T-helper 1 cell treated with Interleukin-12 subunit alpha and Interleukin-12 subunit beta and Interleukin-4 antibody, amounts not matched to agents 30 μg/mL and 1 μg/mL, for 36 hours (primary cell): ENCODE results near the gene CDH26.

Experiments used
- H3K27ac Mint-ChIP-seq: one replicate; pipeline ENCODE4 v1.8.0; 2021; ENCODE audit warnings: mild to moderate bottlenecking, mixed read lengths
- H3K27me3 Mint-ChIP-seq: one replicate; pipeline ENCODE4 v1.8.0; 2021; ENCODE audit warnings: low read depth, mixed read lengths
- H3K36me3 Mint-ChIP-seq: one replicate; pipeline ENCODE4 v1.8.0; 2021; ENCODE audit warnings: low read depth, mixed read lengths
- H3K4me1 Mint-ChIP-seq: one replicate; pipeline ENCODE4 v1.8.0; 2021; ENCODE audit warnings: low read depth, mixed read lengths
- H3K4me3 Mint-ChIP-seq: one replicate; pipeline ENCODE4 v1.8.0; 2021; ENCODE audit warnings: mild to moderate bottlenecking, moderate library complexity, mixed read lengths
- H3K9me3 Mint-ChIP-seq: one replicate; pipeline ENCODE4 v1.8.0; 2021; ENCODE audit warnings: mixed read lengths

The CDH26 gene

GRCh38 chr20:59985864-59986263 is 27.6 kb downstream of the CDH26 start:
- H3K4me1 Mint-ChIP-seq: no peaks in the 10 kb centered on the region
- H3K27me3 Mint-ChIP-seq: no peaks in the 10 kb centered on the region
- H3K4me3 Mint-ChIP-seq: no peak overlapping the region
- H3K9me3 Mint-ChIP-seq: no peaks in the 10 kb centered on the region
- no peak overlapping the region for H3K27ac Mint-ChIP-seq
- no peaks in the 10 kb centered on the region for H3K36me3 Mint-ChIP-seq

GRCh38 chr20:59987135-59987534 is 28.9 kb downstream of the CDH26 start:
- Mint-ChIP-seq H3K9me3 (no peaks in the 10 kb centered on the region), H3K27me3 (no peaks in the 10 kb centered on the region), H3K27ac (no peak overlapping the region)

GRCh38 chr20:59988141-59988540 is 29.9 kb downstream of the CDH26 start:
- Mint-ChIP-seq H3K27me3 (no peaks in the 10 kb centered on the region), H3K36me3 (no peaks in the 10 kb centered on the region), H3K4me1 (no peaks in the 10 kb centered on the region), H3K27ac (no peak overlapping the region), H3K9me3 (no peaks in the 10 kb centered on the region), H3K4me3 (no peak overlapping the region)

More at GRCh38 chr20:59987135-59987534, 28.9 kb downstream of the CDH26 start:
- Mint-ChIP-seq H3K4me3 (no peak overlapping the region), H3K4me1 (no peaks in the 10 kb centered on the region), H3K36me3 (no peaks in the 10 kb centered on the region)

- Mint-ChIP-seq H3K4me1 (peaks cover 2% of the 10 kb centered on the region), H3K9me3 (no peaks in the 10 kb centered on the region), H3K36me3 (no peaks in the 10 kb centered on the region), H3K4me3 (no peak overlapping the region), H3K27me3 (no peaks in the 10 kb centered on the region), H3K27ac (no peak overlapping the region)
Measured at GRCh38 chr20:59992526-59993084, 34.4 kb downstream of the CDH26 start.

- H3K27ac Mint-ChIP-seq: no peak overlapping the region
- peaks cover 2% of the 10 kb centered on the region for H3K4me1 Mint-ChIP-seq
- H3K27me3 Mint-ChIP-seq: no peaks in the 10 kb centered on the region
- no peak overlapping the region for H3K4me3 Mint-ChIP-seq
- H3K9me3 Mint-ChIP-seq: no peaks in the 10 kb centered on the region
- no peaks in the 10 kb centered on the region for H3K36me3 Mint-ChIP-seq
Measured at GRCh38 chr20:59993736-59994430, 35.7 kb downstream of the CDH26 start.

- H3K27me3 Mint-ChIP-seq: no peaks in the 10 kb centered on the region
- no peaks in the 10 kb centered on the region for H3K9me3 Mint-ChIP-seq
- H3K27ac Mint-ChIP-seq: no peak overlapping the region
- H3K36me3 Mint-ChIP-seq: no peaks in the 10 kb centered on the region
- H3K4me1 Mint-ChIP-seq: peaks cover 2% of the 10 kb centered on the region
- no peak overlapping the region for H3K4me3 Mint-ChIP-seq
Measured at GRCh38 chr20:59994697-59995122, 36.5 kb downstream of the CDH26 start.

GRCh38 chr20:59996108-59996507 is 37.9 kb downstream of the CDH26 start:
- no peaks in the 10 kb centered on the region for H3K36me3 Mint-ChIP-seq
- no peaks in the 10 kb centered on the region for H3K27me3 Mint-ChIP-seq
- no peak overlapping the region for H3K4me3 Mint-ChIP-seq
- no peaks in the 10 kb centered on the region for H3K9me3 Mint-ChIP-seq
- H3K4me1 Mint-ChIP-seq: peaks cover 2% of the 10 kb centered on the region
- H3K27ac Mint-ChIP-seq: no peak overlapping the region

GRCh38 chr20:59997896-59998295 is 39.7 kb downstream of the CDH26 start:
- Mint-ChIP-seq H3K36me3 (no peaks in the 10 kb centered on the region), H3K4me1 (peaks cover 2% of the 10 kb centered on the region), H3K9me3 (no peaks in the 10 kb centered on the region), H3K4me3 (no peak overlapping the region), H3K27ac (no peak overlapping the region), H3K27me3 (no peaks in the 10 kb centered on the region)

- Mint-ChIP-seq H3K4me1 (no peaks in the 10 kb centered on the region), H3K36me3 (no peaks in the 10 kb centered on the region), H3K27ac (no peak overlapping the region), H3K27me3 (no peaks in the 10 kb centered on the region), H3K9me3 (no peaks in the 10 kb centered on the region), H3K4me3 (no peak overlapping the region)
Measured at GRCh38 chr20:59999502-59999901, 41.3 kb downstream of the CDH26 start.

GRCh38 chr20:60000271-60001042 is 42.2 kb downstream of the CDH26 start:
- Mint-ChIP-seq H3K4me3 (no peak overlapping the region), H3K36me3 (no peaks in the 10 kb centered on the region), H3K27ac (no peak overlapping the region), H3K9me3 (no peaks in the 10 kb centered on the region), H3K4me1 (no peaks in the 10 kb centered on the region), H3K27me3 (no peaks in the 10 kb centered on the region)

- Mint-ChIP-seq H3K36me3 (no peaks in the 10 kb centered on the region), H3K27ac (no peak overlapping the region), H3K4me1 (no peaks in the 10 kb centered on the region), H3K9me3 (no peaks in the 10 kb centered on the region), H3K27me3 (no peaks in the 10 kb centered on the region), H3K4me3 (no peak overlapping the region)
Measured at GRCh38 chr20:60001108-60001507, 42.9 kb downstream of the CDH26 start.

GRCh38 chr20:60003776-60004175 is 45.6 kb downstream of the CDH26 start:
- H3K4me1 Mint-ChIP-seq: peaks cover 5% of the 10 kb centered on the region
- H3K4me3 Mint-ChIP-seq: no peak overlapping the region
- no peaks in the 10 kb centered on the region for H3K36me3 Mint-ChIP-seq
- H3K27me3 Mint-ChIP-seq: no peaks in the 10 kb centered on the region
- no peaks in the 10 kb centered on the region for H3K9me3 Mint-ChIP-seq
- no peak overlapping the region for H3K27ac Mint-ChIP-seq

- H3K4me3 Mint-ChIP-seq: no peak overlapping the region
- H3K4me1 Mint-ChIP-seq: peaks cover 11% of the 10 kb centered on the region
- peaks cover 5% of the 10 kb centered on the region for H3K27me3 Mint-ChIP-seq
- no peaks in the 10 kb centered on the region for H3K9me3 Mint-ChIP-seq
- no peak overlapping the region for H3K27ac Mint-ChIP-seq
- H3K36me3 Mint-ChIP-seq: no peaks in the 10 kb centered on the region
Measured at GRCh38 chr20:60006261-60006660, 48.0 kb downstream of the CDH26 start.

GRCh38 chr20:60007464-60007863 is 49.2 kb downstream of the CDH26 start:
- no peak overlapping the region for H3K27ac Mint-ChIP-seq
- H3K9me3 Mint-ChIP-seq: no peaks in the 10 kb centered on the region
- H3K27me3 Mint-ChIP-seq: peaks cover 13% of the 10 kb centered on the region
- H3K36me3 Mint-ChIP-seq: no peaks in the 10 kb centered on the region
- H3K4me3 Mint-ChIP-seq: no peak overlapping the region
- peaks cover 20% of the 10 kb centered on the region for H3K4me1 Mint-ChIP-seq
